ENCODE results near the gene PDXK.

Gene PDXK

GRCh38 chr21:43726686-43727518, 8.0 kb downstream of the PDXK start:
- TF ChIP-seq CTCF (IDR thresholded peaks at IDR 0.05; ENCODE audit: low read depth, low read length), result no peak
- no peak overlapping the region for H3K4me3 ChIP-seq (replicated peaks in 1 of 2; ENCODE audit: low read depth in 2 of 2, low read length in 2 of 2)
- no peak for DNase-seq (ENCODE audit: low read depth in 2 of 2)

GRCh38 chr21:43727519-43728153, 8.7 kb downstream of the PDXK start:
- peak in 1 of 2 donors; percentile 43 for DNase-seq (ENCODE audit: low read depth in 2 of 2)
- no peak for TF ChIP-seq CTCF (IDR thresholded peaks at IDR 0.05; ENCODE audit: low read depth, low read length)
- H3K4me3 ChIP-seq (replicated peaks in 1 of 2; ENCODE audit: low read depth in 2 of 2, low read length in 2 of 2), result no peak overlapping the region

GRCh38 chr21:43728154-43728466, 9.2 kb downstream of the PDXK start:
- DNase-seq (ENCODE audit: low read depth in 2 of 2), result no peak
- peak overlapping the region in 1 of 2 donors; percentile 11 for H3K4me3 ChIP-seq (replicated peaks in 1 of 2; ENCODE audit: low read depth in 2 of 2, low read length in 2 of 2)
- TF ChIP-seq CTCF (IDR thresholded peaks at IDR 0.05; ENCODE audit: low read depth, low read length), result no peak

- DNase-seq (ENCODE audit: low read depth in 2 of 2), result peak; percentile 98 to 99
- no peak for TF ChIP-seq CTCF (IDR thresholded peaks at IDR 0.05; ENCODE audit: low read depth, low read length)
- peak overlapping the region; percentile 48 to 55 for H3K4me3 ChIP-seq (replicated peaks in 1 of 2; ENCODE audit: low read depth in 2 of 2, low read length in 2 of 2)
Measured at GRCh38 chr21:43728467-43729390, 9.8 kb downstream of the PDXK start.

- no peak for TF ChIP-seq CTCF (IDR thresholded peaks at IDR 0.05; ENCODE audit: low read depth, low read length)
- H3K4me3 ChIP-seq (replicated peaks in 1 of 2; ENCODE audit: low read depth in 2 of 2, low read length in 2 of 2), result no peak overlapping the region
- DNase-seq (ENCODE audit: low read depth in 2 of 2), result no peak
Measured at GRCh38 chr21:43731476-43731875, 12.5 kb downstream of the PDXK start.

- TF ChIP-seq CTCF (IDR thresholded peaks at IDR 0.05; ENCODE audit: low read depth, low read length), result no peak
- no peak overlapping the region for H3K4me3 ChIP-seq (replicated peaks in 1 of 2; ENCODE audit: low read depth in 2 of 2, low read length in 2 of 2)
- peak in 1 of 2 donors; percentile 73 for DNase-seq (ENCODE audit: low read depth in 2 of 2)
Measured at GRCh38 chr21:43731891-43732711, 13.2 kb downstream of the PDXK start.

All from cardiac fibroblast (primary cell).